Gastrocnemius medialis (tissue), 4 donors: ENCODE data around the gene PNPT1. TPM values are rescaled to one million over a fixed set of nuclear protein-coding genes. Genes with fewer than 3 reads are reported as not detected.

ENCODE experiments used
- ATAC-seq, 2 donors: fragments of 150-250 bp; one replicate each; pipeline ENCODE4 v1.9.1; 2016
- DNase-seq, 2 donors: peaks; one replicate each; pipeline ENCODE4 v3.0.0-alpha.2; 2019
- H3K27ac ChIP-seq, 4 donors: fragments of 200-600 bp; sonication (generic); 1 replicate in 1 of 4; 2 replicates in 3 of 4; pipeline ENCODE4 v1.5.1; 2016 to 2018; ENCODE audit warnings: mild to moderate bottlenecking in 2 of 4, moderate library complexity in 1 of 4
- H3K27me3 ChIP-seq, 3 donors: fragments of 200-600 bp; sonication (generic) in 2 of 3; 1 replicate in 1 of 3; 2 replicates in 2 of 3; pipeline versions ENCODE4 v1.5.1 to v1.6.0; 2016 to 2019; ENCODE audit warnings: mild to moderate bottlenecking in 1 of 3, moderate library complexity in 1 of 3
- H3K36me3 ChIP-seq, 2 donors: fragments of 200-600 bp; sonication (generic) in 1 of 2; one replicate each; pipeline ENCODE4 v1.5.1; 2017 to 2018
- H3K4me1 ChIP-seq, 2 donors: fragments of 200-600 bp; sonication (generic) in 1 of 2; one replicate each; pipeline ENCODE4 v1.5.1; 2016 to 2017; ENCODE audit warnings: mild to moderate bottlenecking in 2 of 2
- H3K4me3 ChIP-seq, 4 donors: fragments of 200-600 bp; sonication (generic) in 3 of 4; 1 replicate in 1 of 4; 2 replicates in 3 of 4; pipeline ENCODE4 v1.5.1; 2016 to 2019; ENCODE audit warnings: mild to moderate bottlenecking in 2 of 4
- H3K9me3 ChIP-seq, 3 donors: fragments of 200-600 bp; sonication (generic) in 2 of 3; 1 replicate in 1 of 3; 2 replicates in 2 of 3; pipeline ENCODE4 v1.5.1; 2016 to 2019
- POLR2A ChIP-seq, 2 donors: fragments of 450-650 bp; IDR thresholded peaks; one replicate each; pipeline ENCODE4 v1.6.1; 2017; ENCODE audit warnings: antibody characterized with exemption in 2 of 2, mild to moderate bottlenecking in 2 of 2, moderate library complexity in 2 of 2
- in situ Hi-C, 4 donors: fragments of 200-750 bp; cut with MboI; loops; one replicate each; pipeline versions ENCODE4 v1.15.0 to v1.8.0; 2017; ENCODE audit warnings: low sequenced_read_pairs in 4 of 4
- intact Hi-C: fragments of 100-400 bp; cut with DNase I; formaldehyde crosslinking; loops from one replicate; pipeline ENCODE4 v1.15.1; 2023; ENCODE audit warnings: low total_unique reads
- total RNA-seq, 4 donors: library from RNA; depleted of rRNA; stranded (reverse); fragments of >200 nt; gene quantifications; one replicate each; pipeline versions ENCODE4 v1.1.0 to v1.2.3, GENCODE V29; 2016
- TF ChIP-seq, protein P1 (sequence below), 5 experiments: fragments of 450-650 bp in 3 of 5; fragments of 200-600 bp in 2 of 5; sonication (generic) in 2 of 5; IDR thresholded peaks in 4 of 5; conservative IDR thresholded peaks in 1 of 5; 1 replicate in 4 of 5; 2 replicates in 1 of 5; pipeline ENCODE4 v1.5.1; 2016 to 2019; ENCODE audit warnings: antibody characterized with exemption in 5 of 5, mild to moderate bottlenecking in 3 of 5, moderate library complexity in 3 of 5

PNPT1 gene
- total RNA-seq, 4 donors from 2014 or later: 14.1 to 26.0 (median 20.5) TPM

DNA sequence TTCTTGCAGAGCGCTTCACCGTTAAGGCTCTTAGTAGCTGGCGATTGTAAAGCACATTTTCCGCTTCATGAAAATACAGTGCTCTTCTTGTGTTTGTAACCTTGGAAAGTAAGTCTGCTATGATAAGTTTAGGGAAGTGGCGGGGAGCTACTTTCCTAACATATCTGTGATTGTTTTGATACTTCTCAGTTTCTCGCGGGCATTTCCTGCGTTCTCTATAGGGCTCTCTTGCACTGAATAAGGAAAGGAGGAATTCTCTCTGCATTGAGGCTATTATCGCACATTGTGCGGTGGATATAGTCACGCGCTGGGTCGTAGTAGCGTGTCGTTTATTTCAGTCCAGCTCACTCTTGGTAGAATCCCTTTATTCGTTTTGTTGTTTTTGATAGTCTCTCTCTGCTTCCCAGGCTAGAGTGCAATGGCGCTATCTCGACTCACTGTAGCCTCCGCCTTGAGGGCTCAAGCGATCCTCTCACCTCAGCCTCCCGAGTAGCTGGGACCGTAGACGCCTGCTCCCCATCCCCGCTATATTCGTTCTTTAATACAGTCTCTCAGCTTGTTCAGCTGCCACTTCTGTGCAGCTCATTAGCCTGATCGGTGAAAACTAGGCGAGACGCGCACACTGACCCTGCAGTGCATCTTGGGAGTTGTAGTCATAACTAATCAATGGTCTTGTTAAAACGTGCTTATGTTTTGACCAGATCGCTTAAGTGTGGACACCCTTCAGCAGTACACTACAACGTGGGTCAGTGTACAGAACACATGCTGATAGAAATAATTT is 75.2 kb downstream of the PNPT1 start:
- TF ChIP-seq, protein P1, sequence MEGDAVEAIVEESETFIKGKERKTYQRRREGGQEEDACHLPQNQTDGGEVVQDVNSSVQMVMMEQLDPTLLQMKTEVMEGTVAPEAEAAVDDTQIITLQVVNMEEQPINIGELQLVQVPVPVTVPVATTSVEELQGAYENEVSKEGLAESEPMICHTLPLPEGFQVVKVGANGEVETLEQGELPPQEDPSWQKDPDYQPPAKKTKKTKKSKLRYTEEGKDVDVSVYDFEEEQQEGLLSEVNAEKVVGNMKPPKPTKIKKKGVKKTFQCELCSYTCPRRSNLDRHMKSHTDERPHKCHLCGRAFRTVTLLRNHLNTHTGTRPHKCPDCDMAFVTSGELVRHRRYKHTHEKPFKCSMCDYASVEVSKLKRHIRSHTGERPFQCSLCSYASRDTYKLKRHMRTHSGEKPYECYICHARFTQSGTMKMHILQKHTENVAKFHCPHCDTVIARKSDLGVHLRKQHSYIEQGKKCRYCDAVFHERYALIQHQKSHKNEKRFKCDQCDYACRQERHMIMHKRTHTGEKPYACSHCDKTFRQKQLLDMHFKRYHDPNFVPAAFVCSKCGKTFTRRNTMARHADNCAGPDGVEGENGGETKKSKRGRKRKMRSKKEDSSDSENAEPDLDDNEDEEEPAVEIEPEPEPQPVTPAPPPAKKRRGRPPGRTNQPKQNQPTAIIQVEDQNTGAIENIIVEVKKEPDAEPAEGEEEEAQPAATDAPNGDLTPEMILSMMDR (IDR thresholded peaks at IDR 0.05 in 4 of 5, conservative IDR thresholded peaks at IDR 0.05 in 1 of 5): no peak
- TF ChIP-seq POLR2A (IDR thresholded peaks at IDR 0.05): no peak
- no peaks in the 10 kb centered on the region for H3K27me3 ChIP-seq
- H3K4me3 ChIP-seq: peak overlapping the region; percentile 85 to 99 (median 90)
- H3K4me1 ChIP-seq: peaks cover 28 to 41% of the 10 kb centered on the region in 2 donors
- DNase-seq: peak; percentile 38 to 45
- H3K9me3 ChIP-seq: no peaks in the 10 kb centered on the region
- intact Hi-C loops (loop anchor here (1.0 to 10.0 kb wide), 3 partner anchors 36 to 606 kb away; partner anchors contain the start of genes CLHC1 and RPS27A), in situ Hi-C loops (no loop called here)
- peaks cover 0 to 14% of the 10 kb centered on the region in 2 donors for H3K36me3 ChIP-seq
- peak; percentile 12 to 38 for ATAC-seq
- peak overlapping the region; percentile 90 to 98 (median 95) for H3K27ac ChIP-seq

DNA sequence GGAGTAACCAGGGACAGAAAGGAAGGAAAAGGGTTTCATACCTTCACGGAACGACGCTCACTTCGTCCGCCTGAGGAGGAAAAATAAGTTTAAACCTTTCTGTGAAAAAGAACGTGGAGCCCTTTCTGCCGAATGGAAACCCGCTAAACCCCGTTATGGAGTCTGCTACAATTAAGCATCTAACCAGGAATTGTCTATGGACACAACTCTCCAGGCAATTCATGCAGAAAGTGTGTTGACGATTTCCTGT is 75.7 kb downstream of the PNPT1 start:
- Histone ChIP-seq H3K36me3 (peaks cover 0 to 14% of the 10 kb centered on the region in 2 donors), H3K9me3 (no peaks in the 10 kb centered on the region), H3K4me3 (peak overlapping the region; percentile 85 to 99 (median 90)), H3K27me3 (no peaks in the 10 kb centered on the region), H3K4me1 (peaks cover 28 to 44% of the 10 kb centered on the region in 2 donors), H3K27ac (peak overlapping the region; percentile 90 to 98 (median 95))
- in situ Hi-C loops (no loop called here), intact Hi-C loops (loop anchor here (1.0 to 10.0 kb wide), 3 partner anchors 36 to 606 kb away; partner anchors contain the start of genes CLHC1 and RPS27A)
- DNase-seq (no peak), ATAC-seq (no peak)
- TF ChIP-seq POLR2A (IDR thresholded peaks at IDR 0.05): no peak
- TF ChIP-seq, protein P1 (IDR thresholded peaks at IDR 0.05 in 4 of 5, conservative IDR thresholded peaks at IDR 0.05 in 1 of 5): no peak

DNA sequence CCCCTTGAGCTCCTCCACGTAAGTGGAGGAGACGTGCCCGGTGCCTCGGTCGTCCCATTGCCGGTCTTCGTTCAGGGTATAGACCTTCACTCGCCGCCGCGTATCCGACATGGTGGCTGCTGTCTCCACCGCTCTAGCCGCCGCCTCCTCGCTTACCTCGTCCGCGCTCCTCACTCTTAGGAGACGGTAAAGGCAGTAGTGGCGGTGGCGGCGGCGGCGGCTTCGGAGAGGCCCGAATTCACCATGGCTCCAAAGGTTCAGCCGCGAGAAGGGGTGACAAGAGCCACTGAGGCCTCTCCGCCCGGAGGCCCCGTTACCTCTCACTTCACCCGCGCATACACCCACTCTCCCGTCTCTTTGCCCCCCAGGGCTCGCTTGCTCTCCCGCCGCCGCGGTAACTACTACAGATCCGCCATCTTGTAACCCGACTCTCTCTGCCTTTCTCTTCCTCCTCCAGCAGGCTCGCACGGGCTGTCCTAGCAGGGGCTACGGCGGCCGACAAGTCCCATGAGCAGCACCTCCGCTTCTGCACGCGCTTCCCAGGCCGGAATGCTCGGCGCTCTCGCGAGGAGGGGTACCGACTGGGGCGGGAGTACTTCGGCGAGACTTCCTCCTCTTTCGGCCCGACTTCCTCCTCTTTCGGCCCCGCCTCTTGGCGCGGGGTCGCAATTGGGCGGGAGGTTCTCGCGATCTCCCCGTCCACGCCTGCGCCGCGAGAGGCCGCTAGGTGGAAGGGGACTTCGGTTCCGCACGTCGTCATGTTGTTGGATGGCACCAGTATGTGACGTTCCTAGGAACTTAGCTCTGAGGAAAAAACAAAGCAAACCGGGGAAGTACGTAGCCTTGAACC is 76.2 kb downstream of the PNPT1 start, which contains the start of gene PPP4R3B:
PPP4R3B (minus strand) TSS at position 448 of the 850 bp plus-strand sequence; CDS start at position 111, 337 bp downstream.
- Histone ChIP-seq H3K4me1 (peaks cover 28 to 44% of the 10 kb centered on the region in 2 donors), H3K9me3 (no peaks in the 10 kb centered on the region), H3K27me3 (no peaks in the 10 kb centered on the region), H3K27ac (peak within 1 kb of the TSS; percentile 90 to 100 (median 96)), H3K36me3 (peaks cover 0 to 14% of the 10 kb centered on the region in 2 donors), H3K4me3 (peak within 1 kb of the TSS; percentile 85 to 99 (median 94))
- TF ChIP-seq, protein P1 (IDR thresholded peaks at IDR 0.05 in 4 of 5, conservative IDR thresholded peaks at IDR 0.05 in 1 of 5): peak; percentile 56 to 84 (median 69)
- TF ChIP-seq POLR2A (IDR thresholded peaks at IDR 0.05): peak; percentile 87 to 93
- in situ Hi-C loops: no loop called here
- intact Hi-C loops: loop anchor here (1.0 to 10.0 kb wide), 6 partner anchors 35 to 605 kb away; partner anchors contain the start of genes CCDC88A, CFAP36, CLHC1 and PNPT1
- DNase-seq: peak; percentile 99 to 100
- peak; percentile 83 to 86 for ATAC-seq

DNA sequence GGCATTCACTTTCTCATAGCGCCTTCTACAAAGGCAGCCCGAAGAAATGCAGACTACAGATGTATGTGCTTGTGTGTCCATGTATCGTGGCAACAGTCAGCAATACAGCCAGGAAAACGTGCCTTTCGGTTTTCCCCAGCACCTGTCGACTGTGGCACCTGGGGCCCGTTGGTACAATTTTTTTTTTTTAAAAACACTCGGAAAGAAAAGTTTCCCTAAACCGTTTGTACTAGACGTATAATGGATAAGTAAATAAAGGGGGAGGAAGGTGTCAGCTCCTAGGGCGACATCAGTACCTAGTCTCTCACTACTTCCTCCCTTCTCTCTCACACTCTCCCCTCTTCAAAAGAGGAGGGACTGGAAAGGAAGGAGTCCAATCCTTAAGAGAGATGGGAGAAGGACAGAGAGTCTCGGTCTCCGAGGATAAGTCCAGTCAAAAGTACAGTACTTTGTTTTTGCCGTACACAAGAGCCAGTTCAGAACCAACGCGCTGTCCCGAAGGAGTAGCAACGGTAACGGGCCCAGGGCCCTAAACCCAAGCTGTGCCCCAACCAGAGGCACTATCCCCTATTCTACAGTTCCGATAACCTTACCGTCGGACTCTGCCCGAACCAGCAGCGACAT is 77.0 kb downstream of the PNPT1 start:
- Histone ChIP-seq H3K27ac (peak overlapping the region; percentile 90 to 100 (median 96)), H3K9me3 (no peaks in the 10 kb centered on the region), H3K4me1 (peaks cover 28 to 44% of the 10 kb centered on the region in 2 donors), H3K27me3 (no peaks in the 10 kb centered on the region), H3K4me3 (peak overlapping the region; percentile 85 to 99 (median 94)), H3K36me3 (peaks cover 0 to 22% of the 10 kb centered on the region in 2 donors)
- peak; percentile 48 to 56 for ATAC-seq
- TF ChIP-seq POLR2A (IDR thresholded peaks at IDR 0.05): no peak
- TF ChIP-seq, protein P1 (IDR thresholded peaks at IDR 0.05 in 4 of 5, conservative IDR thresholded peaks at IDR 0.05 in 1 of 5): no peak
- in situ Hi-C loops: no loop called here
- DNase-seq: peak; percentile 45 to 61
- intact Hi-C loops: loop anchor here (1.0 to 10.0 kb wide), 5 partner anchors 76 to 604 kb away; partner anchors contain the start of genes CCDC88A, CFAP36, CLHC1 and PNPT1
